Lower lobe of right lung (tissue), 2 donors: ENCODE results near the gene SNX12. TPM values are rescaled to one million over a fixed set of nuclear protein-coding genes. Genes with fewer than 3 reads are reported as not detected.
A peak's percentile ranks its signal among the peaks of the same experiment; 100 is the strongest.
"Not testable (repeated sequence)": the region's sequence is repeated elsewhere in the genome, so short reads cannot be mapped to it uniquely, and the experiment has no call there.

Experiments
- ATAC-seq, 2 donors: fragments of 200-7000 bp; cut with Tn5 transposase; one replicate each; pipeline ENCODE4 v1.9.1; 2020 to 2022; ENCODE audit warnings: mild to moderate bottlenecking in 2 of 2, moderate library complexity in 2 of 2
- DNase-seq: peaks from one replicate; pipeline ENCODE4 v3.0.0-alpha.2; 2020
- H3K27ac ChIP-seq: fragments of 200-600 bp; one replicate; pipeline ENCODE4 v1.8.0; 2022
- H3K27me3 ChIP-seq: fragments of 200-600 bp; one replicate; pipeline ENCODE4 v1.8.0; 2022; ENCODE audit warnings: low read depth
- H3K36me3 ChIP-seq: fragments of 200-600 bp; one replicate; pipeline ENCODE4 v1.8.0; 2022; ENCODE audit warnings: mild to moderate bottlenecking
- H3K4me1 ChIP-seq: fragments of 200-600 bp; one replicate; pipeline ENCODE4 v1.8.0; 2022
- H3K4me3 ChIP-seq: fragments of 200-600 bp; one replicate; pipeline ENCODE4 v1.8.0; 2022; ENCODE audit warnings: mild to moderate bottlenecking
- H3K9me3 ChIP-seq: fragments of 200-600 bp; one replicate; pipeline ENCODE4 v1.8.0; 2022
- CTCF ChIP-seq: fragments of 200-600 bp; IDR thresholded peaks from one replicate; pipeline ENCODE4 v1.8.0; 2022; ENCODE audit warnings: antibody characterized with exemption, mild to moderate bottlenecking
- intact Hi-C: fragments of 100-400 bp; cut with DNase I; formaldehyde crosslinking; loops from one replicate; pipeline ENCODE4 v1.11.0; 2022
- total RNA-seq: library from RNA; stranded (reverse); fragmentation: NEBNext Ultra II Directional; extraction: Animal tissue kit (Norgen Biotek cat#: 25700); gene quantifications from one replicate; pipeline ENCODE4 v1.2.1, GENCODE V29; 2021
- donor health status: DM: no; HTN: yes; CAD: no; lungs with severe emphysema.

The SNX12 gene
- total RNA-seq, 1 donor from 2014 or later: 47.7 TPM

DNA sequence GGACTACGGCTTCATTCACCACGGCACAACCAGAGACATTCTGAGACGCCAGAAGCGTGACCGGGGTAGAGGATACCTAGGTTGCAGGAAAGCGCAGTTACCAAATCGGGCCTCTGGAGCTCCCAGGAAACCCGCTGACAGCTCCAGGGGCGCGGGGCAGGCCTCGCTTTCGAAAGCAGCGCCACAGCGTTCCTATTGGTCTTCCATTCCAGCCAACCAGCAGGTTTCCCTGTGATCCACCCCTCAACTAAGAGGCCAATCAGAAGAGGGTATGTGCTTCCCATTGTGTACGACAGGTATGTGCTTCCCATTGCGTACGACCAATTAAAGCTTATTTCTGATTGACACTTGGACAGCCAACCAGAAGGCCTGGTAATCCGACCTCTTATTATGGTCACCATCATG is 14.9 kb downstream of the SNX12 start:
- no peak for TF ChIP-seq CTCF
- peak overlapping the region; percentile 14 for H3K4me3 ChIP-seq
- no peaks in the 10 kb centered on the region for H3K27me3 ChIP-seq
- ATAC-seq (no peak), DNase-seq (no peak)
- peaks cover under 1% of the 10 kb centered on the region for H3K36me3 ChIP-seq
- H3K4me1 ChIP-seq: no peaks in the 10 kb centered on the region
- H3K27ac ChIP-seq: no peak overlapping the region
- intact Hi-C loops: no loop called here
- H3K9me3 ChIP-seq: no peaks in the 10 kb centered on the region

- no peaks in the 10 kb centered on the region for H3K9me3 ChIP-seq
- intact Hi-C loops: no loop called here
- no peaks in the 10 kb centered on the region for H3K4me1 ChIP-seq
- ATAC-seq (no peak), DNase-seq (no peak)
- no peaks in the 10 kb centered on the region for H3K27me3 ChIP-seq
- H3K36me3 ChIP-seq: no peaks in the 10 kb centered on the region
- peak overlapping the region; percentile 14 for H3K4me3 ChIP-seq
- no peak overlapping the region for H3K27ac ChIP-seq
- TF ChIP-seq CTCF: no peak
Measured at GRCh38 chrX:71052721-71053120, 15.4 kb downstream of the SNX12 start.

DNA sequence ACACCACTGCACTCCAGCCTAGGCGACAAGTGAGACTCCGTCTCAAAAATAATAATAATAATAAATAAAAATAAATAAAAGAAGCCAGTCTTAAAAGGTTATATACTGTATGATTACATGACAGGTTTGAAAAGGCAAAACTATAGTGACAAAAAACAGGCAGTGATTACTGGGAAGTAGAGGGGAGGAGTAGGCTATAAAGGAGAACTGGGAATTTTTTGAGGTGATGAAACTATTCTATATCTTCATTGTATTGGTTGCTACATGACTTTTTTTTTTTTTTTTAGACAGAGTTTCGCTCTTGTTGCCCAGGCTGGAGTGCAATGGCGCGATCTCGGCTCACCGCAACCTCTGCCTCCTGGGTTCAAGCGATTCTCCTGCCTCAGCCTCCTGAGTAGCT is 20.2 kb downstream of the SNX12 start:
- H3K27ac ChIP-seq, intact Hi-C loops, H3K4me1 ChIP-seq, H3K9me3 ChIP-seq, ATAC-seq, H3K4me3 ChIP-seq, H3K36me3 ChIP-seq, H3K27me3 ChIP-seq, DNase-seq: not testable (repeated sequence)

DNA sequence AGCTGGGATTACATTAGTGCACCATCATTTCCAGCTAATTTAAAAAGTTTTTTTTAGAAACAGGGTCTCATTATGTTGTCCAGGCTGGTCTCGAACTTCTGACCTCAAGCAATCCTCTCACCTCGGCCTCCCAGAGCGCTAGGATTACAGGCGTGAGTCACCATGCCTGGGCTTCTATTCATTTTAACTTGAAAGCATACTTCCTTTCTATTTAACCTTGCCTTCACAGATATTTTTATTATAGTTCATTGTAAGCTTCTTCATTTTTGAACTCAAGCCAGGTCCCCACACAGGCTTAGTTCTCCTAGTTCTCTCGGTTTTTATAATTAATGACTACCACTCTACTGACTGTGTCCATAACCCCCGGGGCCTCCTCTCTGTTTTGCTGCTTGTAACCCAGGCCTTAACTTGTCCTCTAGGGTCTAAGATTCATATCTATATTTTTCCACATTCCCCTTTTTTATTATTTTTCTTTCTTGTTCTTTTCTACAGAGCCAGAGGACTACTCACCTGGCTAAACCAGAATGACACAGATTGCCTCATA is 50.7 kb downstream of the SNX12 start:
- no peak overlapping the region for H3K4me3 ChIP-seq
- ATAC-seq: no peak
- no peaks in the 10 kb centered on the region for H3K9me3 ChIP-seq
- no peaks in the 10 kb centered on the region for H3K4me1 ChIP-seq
- H3K36me3 ChIP-seq: no peaks in the 10 kb centered on the region
- no peaks in the 10 kb centered on the region for H3K27me3 ChIP-seq
- intact Hi-C loops: no loop called here
- TF ChIP-seq CTCF: no peak
- no peak for DNase-seq
- H3K27ac ChIP-seq: no peak overlapping the region

Other genes with a start within 250 kb of the SNX12 start
- gene TEX11, start 159.6 kb downstream of the SNX12 start, total RNA-seq: not detected
- gene SLC7A3, start 137.2 kb downstream of the SNX12 start, total RNA-seq: not detected
- gene FOXO4, start 27.5 kb upstream of the SNX12 start, total RNA-seq: 34.7 TPM
- gene CXorf65, start 38.4 kb upstream of the SNX12 start, total RNA-seq: not detected
- 33.1 TPM for gene IL2RG, start 43.2 kb upstream of the SNX12 start, total RNA-seq
- gene MED12, start 50.3 kb upstream of the SNX12 start, total RNA-seq: 48.4 TPM
- 1.3 TPM for gene NLGN3, start 76.5 kb upstream of the SNX12 start, total RNA-seq
- gene GJB1, start 154.9 kb upstream of the SNX12 start, total RNA-seq: 1.7 TPM
- 23.2 TPM for gene ZMYM3, start 185.8 kb upstream of the SNX12 start, total RNA-seq
- 233 TPM for gene NONO, start 215.3 kb upstream of the SNX12 start, total RNA-seq
- gene ITGB1BP2, start 233.4 kb upstream of the SNX12 start, total RNA-seq: 1.4 TPM